ENCODE measurements around the gene TLE1.

DNA sequence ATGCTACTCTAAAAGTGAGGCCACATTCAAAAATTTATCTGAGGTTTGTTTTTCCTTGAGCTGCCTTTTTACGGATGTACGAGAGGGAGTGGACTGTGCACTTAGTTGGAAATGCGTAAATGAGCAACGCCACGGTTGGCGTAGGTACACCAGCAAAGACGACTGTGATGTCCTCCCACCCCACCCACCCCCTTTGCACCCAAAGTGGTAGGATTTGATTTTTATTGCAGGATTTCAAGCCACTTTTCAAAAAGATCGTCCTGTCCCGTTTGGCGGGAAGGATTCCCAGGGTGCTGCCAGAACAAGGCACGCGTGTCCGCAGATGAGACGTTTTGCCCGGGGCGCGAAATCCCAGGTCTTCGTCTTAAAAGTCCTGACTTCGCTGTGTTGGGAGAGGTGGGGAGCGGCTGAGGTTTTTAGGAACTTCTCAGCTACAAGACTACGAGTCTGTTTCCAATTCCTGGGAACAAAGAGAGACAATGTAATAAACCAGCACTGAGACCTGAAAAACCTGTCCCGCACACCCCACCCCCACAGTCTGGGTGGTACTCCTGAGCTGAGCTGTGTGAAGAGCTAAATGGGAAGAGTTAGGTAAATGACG lies 1.0 kb upstream of the TLE1 start:
- no peak for TF ChIP-seq EZH2 (IDR thresholded peaks at IDR 0.05)
- TF ChIP-seq POLR2AphosphoS5 (IDR thresholded peaks at IDR 0.05; ENCODE audit: borderline replicate concordance, low read depth, low read length) = no peak
- no peak for TF ChIP-seq FOXP2 (optimal IDR thresholded peaks at IDR 0.05; ENCODE audit: control extremely low read depth, extremely low read length, insufficient read depth)
